Measurements from ENCODE around the gene DMRTB1. TPM values are rescaled to one million over a fixed set of nuclear protein-coding genes. Genes with fewer than 3 reads are reported as not detected.

DMRTB1 gene
- total RNA-seq, 4 donors from 2014 or later, result not detected

- H3K9me3 ChIP-seq, result no peaks in the 10 kb centered on the region
- no peaks in the 10 kb centered on the region for H3K4me1 ChIP-seq
- no peak overlapping the region for H3K27ac ChIP-seq
- H3K27me3 ChIP-seq, result no peaks in the 10 kb centered on the region
- no peak overlapping the region for H3K4me3 ChIP-seq
- TF ChIP-seq CTCF (IDR thresholded peaks at IDR 0.05) (no peak), POLR2A (IDR thresholded peaks at IDR 0.05) (no peak)
- no peak for DNase-seq
- no peaks in the 10 kb centered on the region for H3K36me3 ChIP-seq
These were observed 55.2 kb downstream of the DMRTB1 start for GRCh38 chr1:53514436-53514835.

GRCh38 chr1:53516181-53516580 is 57.0 kb downstream of the DMRTB1 start:
- no peak for TF ChIP-seq CTCF (IDR thresholded peaks at IDR 0.05)
- Histone ChIP-seq H3K36me3 (no peaks in the 10 kb centered on the region), H3K4me3 (no peak overlapping the region), H3K27me3 (no peaks in the 10 kb centered on the region), H3K4me1 (no peaks in the 10 kb centered on the region), H3K27ac (no peak overlapping the region), H3K9me3 (no peaks in the 10 kb centered on the region)
- no peak for DNase-seq

Other genes starting within 250 kb of the DMRTB1 start
- gene CZIB, start 238.8 kb upstream of the DMRTB1 start, total RNA-seq, result 10 to 100 TPM; 12.1 to 45.3 (median 25.3) TPM
- 10 to 100 TPM; 16.2 to 50.3 (median 20.2) TPM for gene MAGOH, start 220.9 kb upstream of the DMRTB1 start, total RNA-seq
- 10 to 100 TPM in 1 of 4 donors, 1 to 10 TPM in 3; 4.5 to 33.8 (median 5.0) TPM for gene LRP8, start 131.3 kb upstream of the DMRTB1 start, total RNA-seq

Measured in Peyer's patch (tissue), 4 donors.